Stomach (tissue), 9 donors: ENCODE measurements around the gene LPAR3. TPM values are rescaled to one million over a fixed set of nuclear protein-coding genes. Genes with fewer than 3 reads are reported as not detected.

Source experiments
- DNase-seq, 2 donors: peaks; one replicate each; pipeline versions ENCODE4 v3.0.0 to v3.0.0-alpha.2; 2013 to 2019
- H3K27ac ChIP-seq, 5 donors: fragments of 200-600 bp in 4 of 5; sonication (generic) in 4 of 5; one replicate each; pipeline ENCODE4 v1.5.1; 2013 to 2019; ENCODE audit warnings: mild to moderate bottlenecking in 1 of 5, moderate library complexity in 1 of 5
- H3K27me3 ChIP-seq, 3 donors: fragments of 200-600 bp; sonication (generic); one replicate each; pipeline ENCODE4 v1.5.1; 2017 to 2019; ENCODE audit warnings: mixed run types in 1 of 3
- H3K36me3 ChIP-seq, 4 donors: fragments of 200-600 bp; sonication (generic); 1 replicate in 3 of 4; 2 replicates in 1 of 4; pipeline ENCODE4 v1.5.1; 2016 to 2019
- H3K4me1 ChIP-seq, 4 donors: fragments of 200-600 bp; sonication (generic); one replicate each; pipeline ENCODE4 v1.5.1; 2016 to 2019
- H3K4me3 ChIP-seq, 4 donors: fragments of 200-600 bp; sonication (generic) in 3 of 4; one replicate each; pipeline ENCODE4 v1.5.1; 2016 to 2019; ENCODE audit warnings: mild to moderate bottlenecking in 1 of 4
- H3K9me3 ChIP-seq, 4 donors: fragments of 200-600 bp; sonication (generic); one replicate each; pipeline ENCODE4 v1.5.1; 2016 to 2019
- EP300 ChIP-seq: sonication (generic); formaldehyde crosslinking; IDR thresholded peaks from one replicate; pipeline ENCODE4 v1.6.1; 2017; ENCODE audit warnings: antibody characterized with exemption
- POLR2A ChIP-seq, 4 donors: fragments of 450-650 bp; IDR thresholded peaks; one replicate each; pipeline ENCODE4 v1.6.1; 2016; ENCODE audit warnings: antibody characterized with exemption in 4 of 4, control low read depth in 2 of 4, mild to moderate bottlenecking in 1 of 4, moderate library complexity in 1 of 4
- POLR2AphosphoS5 ChIP-seq, 3 donors: sonication (generic); formaldehyde crosslinking; IDR thresholded peaks; one replicate each; pipeline ENCODE4 v1.6.1; 2016; ENCODE audit warnings: antibody characterized with exemption in 3 of 3
- WGBS, 5 donors: extraction: QIAGEN DNeasy Blood & Tissue Kit in 3 of 5; methylation state at CpG; one replicate each; pipeline versions ENCODE4 v1.1.5 to v1.1.7; 2013 to 2018; 5-methylcytosine and 5-hydroxymethylcytosine counted together
- intact Hi-C: fragments of 100-400 bp; cut with DNase I; formaldehyde crosslinking; loops from one replicate; pipeline ENCODE4 v1.15.1; 2023; ENCODE audit warnings: low total_unique reads
- polyA plus RNA-seq, 3 donors: library from polyadenylated mRNA; stranded (reverse); fragments of 200-250 nt; gene quantifications; one replicate each; pipeline ENCODE4 v1.2.3, GENCODE V29; 2013
- total RNA-seq, 5 donors: library from RNA; depleted of rRNA; stranded (reverse); fragments of >200 nt; gene quantifications; one replicate each; pipeline versions ENCODE4 v1.1.0 to v1.2.3, GENCODE V29; 2014 to 2016
- TF ChIP-seq, protein P1 (sequence below), 7 experiments: fragments of 450-650 bp in 4 of 7; fragments of 200-600 bp in 3 of 7; sonication (generic) in 3 of 7; IDR thresholded peaks; one replicate each; pipeline ENCODE4 v1.5.1; 2016 to 2019; ENCODE audit warnings: antibody characterized with exemption in 7 of 7, control low read depth in 2 of 7, mild to moderate bottlenecking in 1 of 7
- donor health status: healthy with polysubstance abuse.
- donor health status: Bipolar disorder and iron deficiency.
- donor health status: healthy.

LPAR3 gene
- total and polyA plus RNA-seq, 8 donors: 0.12 to 2.7 (median 1.2) TPM; not detected in 3

DNA sequence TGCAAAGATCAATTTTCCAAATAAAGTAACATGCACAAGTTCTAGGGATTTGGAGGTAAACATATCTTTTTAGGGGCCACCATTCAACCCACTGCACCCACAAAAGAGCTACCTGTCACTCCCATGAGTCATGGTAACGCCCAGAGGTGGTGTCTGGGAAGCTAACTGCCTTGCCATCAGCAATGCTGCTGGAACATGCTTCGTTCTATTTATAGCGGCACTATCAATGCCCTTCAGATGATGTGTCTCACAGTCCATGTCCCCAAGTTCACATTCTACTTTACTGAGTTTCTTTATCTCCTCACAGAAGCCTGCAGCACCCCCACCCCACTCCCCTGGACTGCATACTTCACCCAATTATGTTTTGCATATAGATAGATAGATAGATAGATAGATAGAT is 95.4 kb downstream of the LPAR3 start:
- H3K9me3 ChIP-seq: peaks cover 0 to 4% (median 2%) of the 10 kb centered on the region in 4 donors
- no peaks in the 10 kb centered on the region for H3K36me3 ChIP-seq
- H3K4me1 ChIP-seq: no peaks in the 10 kb centered on the region
- no peaks in the 10 kb centered on the region for H3K27me3 ChIP-seq
- intact Hi-C loops: no loop called here
- no peak overlapping the region for H3K27ac ChIP-seq
- no peak overlapping the region for H3K4me3 ChIP-seq
- WGBS, 5 donors: 78 to 91% (median 90%) methylated on average over 3 of the region's 3 CpGs
- TF ChIP-seq POLR2A (IDR thresholded peaks at IDR 0.05): no peak
- TF ChIP-seq, protein P1, sequence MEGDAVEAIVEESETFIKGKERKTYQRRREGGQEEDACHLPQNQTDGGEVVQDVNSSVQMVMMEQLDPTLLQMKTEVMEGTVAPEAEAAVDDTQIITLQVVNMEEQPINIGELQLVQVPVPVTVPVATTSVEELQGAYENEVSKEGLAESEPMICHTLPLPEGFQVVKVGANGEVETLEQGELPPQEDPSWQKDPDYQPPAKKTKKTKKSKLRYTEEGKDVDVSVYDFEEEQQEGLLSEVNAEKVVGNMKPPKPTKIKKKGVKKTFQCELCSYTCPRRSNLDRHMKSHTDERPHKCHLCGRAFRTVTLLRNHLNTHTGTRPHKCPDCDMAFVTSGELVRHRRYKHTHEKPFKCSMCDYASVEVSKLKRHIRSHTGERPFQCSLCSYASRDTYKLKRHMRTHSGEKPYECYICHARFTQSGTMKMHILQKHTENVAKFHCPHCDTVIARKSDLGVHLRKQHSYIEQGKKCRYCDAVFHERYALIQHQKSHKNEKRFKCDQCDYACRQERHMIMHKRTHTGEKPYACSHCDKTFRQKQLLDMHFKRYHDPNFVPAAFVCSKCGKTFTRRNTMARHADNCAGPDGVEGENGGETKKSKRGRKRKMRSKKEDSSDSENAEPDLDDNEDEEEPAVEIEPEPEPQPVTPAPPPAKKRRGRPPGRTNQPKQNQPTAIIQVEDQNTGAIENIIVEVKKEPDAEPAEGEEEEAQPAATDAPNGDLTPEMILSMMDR (IDR thresholded peaks at IDR 0.05): no peak
- no peak for TF ChIP-seq POLR2AphosphoS5 (IDR thresholded peaks at IDR 0.05)
- no peak for TF ChIP-seq EP300
- DNase-seq: no peak

DNA sequence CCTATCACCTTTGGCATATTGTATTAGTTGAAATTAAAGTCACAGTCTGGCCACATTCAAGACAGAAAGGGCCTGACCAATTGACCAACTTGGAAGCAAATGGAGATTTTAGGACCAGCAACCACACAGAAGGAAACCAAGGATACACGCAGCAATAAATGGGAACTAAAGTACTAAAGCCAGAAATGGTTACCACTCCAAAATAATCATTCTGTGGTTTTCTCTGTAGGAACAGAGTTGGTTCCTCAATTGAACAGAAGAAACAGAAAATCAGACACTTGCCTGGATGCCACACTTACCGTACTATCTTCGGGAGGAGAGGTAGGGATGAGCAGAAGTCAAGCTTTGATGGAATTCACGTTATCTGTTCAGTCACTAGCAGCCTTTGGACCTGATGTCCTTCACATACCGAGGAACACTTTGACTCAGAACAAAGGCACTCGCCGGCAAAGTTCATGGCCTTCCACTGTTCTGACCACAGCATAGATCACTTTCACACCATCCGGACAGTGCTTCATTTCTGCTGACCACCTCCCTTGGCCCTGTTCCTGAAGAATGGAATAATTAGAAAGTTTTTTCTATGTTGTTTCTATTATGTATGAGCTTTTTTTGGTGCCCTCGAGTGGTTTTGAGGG is 96.9 kb downstream of the LPAR3 start:
- intact Hi-C loops: no loop called here
- Histone ChIP-seq H3K27ac (no peak overlapping the region), H3K9me3 (peaks cover 0 to 10% (median 4%) of the 10 kb centered on the region in 4 donors), H3K36me3 (no peaks in the 10 kb centered on the region), H3K27me3 (no peaks in the 10 kb centered on the region), H3K4me1 (no peaks in the 10 kb centered on the region), H3K4me3 (no peak overlapping the region)
- 78 to 94% (median 84%) methylated on average over 9 of the region's 9 CpGs for WGBS, 5 donors
- TF ChIP-seq POLR2AphosphoS5 (IDR thresholded peaks at IDR 0.05) (no peak), POLR2A (IDR thresholded peaks at IDR 0.05) (no peak), EP300 (no peak)
- TF ChIP-seq, protein P1 (IDR thresholded peaks at IDR 0.05): no peak
- DNase-seq: no peak

GRCh38 chr1:84795213-84795612 is 97.8 kb downstream of the LPAR3 start:
- DNase-seq: no peak
- Histone ChIP-seq H3K27ac (no peak overlapping the region), H3K27me3 (no peaks in the 10 kb centered on the region), H3K9me3 (peaks cover 0 to 10% (median 4%) of the 10 kb centered on the region in 4 donors), H3K4me3 (no peak overlapping the region), H3K36me3 (no peaks in the 10 kb centered on the region), H3K4me1 (no peaks in the 10 kb centered on the region)
- intact Hi-C loops: no loop called here
- 89 to 94% (median 92%) methylated on average over 2 of the region's 2 CpGs for WGBS, 5 donors
- TF ChIP-seq, protein P1 (IDR thresholded peaks at IDR 0.05): no peak
- TF ChIP-seq POLR2AphosphoS5 (IDR thresholded peaks at IDR 0.05) (no peak), EP300 (no peak), POLR2A (IDR thresholded peaks at IDR 0.05) (no peak)

GRCh38 chr1:84792421-84792820 is 100.6 kb downstream of the LPAR3 start:
- DNase-seq: no peak
- Histone ChIP-seq H3K9me3 (peaks cover 0 to 21% (median 4%) of the 10 kb centered on the region in 4 donors), H3K27me3 (no peaks in the 10 kb centered on the region), H3K4me1 (no peaks in the 10 kb centered on the region), H3K36me3 (no peaks in the 10 kb centered on the region), H3K4me3 (no peak overlapping the region), H3K27ac (no peak overlapping the region)
- TF ChIP-seq EP300: no peak
- TF ChIP-seq, protein P1 (IDR thresholded peaks at IDR 0.05): no peak
- TF ChIP-seq POLR2AphosphoS5 (IDR thresholded peaks at IDR 0.05): no peak
- TF ChIP-seq POLR2A (IDR thresholded peaks at IDR 0.05): no peak
- 92 to 97% (median 95%) methylated on average over 2 of the region's 2 CpGs for WGBS, 5 donors
- intact Hi-C loops: no loop called here
